GM12878 (cell line): ENCODE data around the gene DNAI7. TPM values are rescaled to one million over a fixed set of nuclear protein-coding genes. Genes with fewer than 3 reads are reported as not detected.

Experiments
- ATAC-seq: fragments of 200-7000 bp; cut with Tn5 transposase; 3 replicates; pipeline ENCODE4 v1.9.1; 2020; ENCODE audit warnings: mild to moderate bottlenecking, moderate library complexity
- BruUV-seq: library from RNA; stranded (reverse); fragments of 400-500 nt; replicated peaks from 2 replicates; lab custom pipeline; 2021; lab: Mats Ljungman, UMichigan
- CTCF ChIA-PET: fragments of 300-600 bp; sonication (Branson Sonifier 250); formaldehyde crosslinking; extraction: SDS; loops from one replicate; lab custom pipeline; 2021; ENCODE audit warnings: inconsistent platforms; lab: Yijun Ruan, JAX
- POLR2A ChIA-PET: fragments of 350-600 bp; formaldehyde crosslinking; extraction: SDS; loops from one replicate; lab custom pipeline; 2021; ENCODE audit warnings: inconsistent platforms; lab: Charles Lee
- RAD21 ChIA-PET: fragments of 300-600 bp; sonication (Branson Sonifier 250); formaldehyde crosslinking; loops from one replicate; lab custom pipeline; 2023; ENCODE audit warnings: antibody characterized with exemption; ENCODE audit not compliant: unreplicated experiment; lab: Charles Lee
- SMC1A ChIA-PET: fragments of 300-600 bp; sonication (Branson Sonifier 250); formaldehyde crosslinking; loops from one replicate; lab custom pipeline; 2023; ENCODE audit not compliant: unreplicated experiment, uncharacterized antibody; lab: Charles Lee
- DNase-seq: peaks from one replicate; pipeline ENCODE4 v3.0.0-alpha.2; 2011; ENCODE audit warnings: low read depth, low spot score
- FAIRE-seq: peaks from 3 replicates; lab custom pipeline; 2011; peaks lifted over from hg19 to GRCh38; lab: Jason Lieb, UNC
- H2AFZ ChIP-seq: 2 replicates; pipeline ENCODE4 v1.6.0; 2011; ENCODE audit warnings: low read depth, low read length, control low read depth; ENCODE audit not compliant: control insufficient read depth
- H3K27ac ChIP-seq: 2 replicates; pipeline ENCODE4 v1.5.1; 2011; ENCODE audit warnings: control low read depth; ENCODE audit not compliant: control insufficient read depth, insufficient read depth
- H3K27me3 ChIP-seq, 2 experiments: replicated peaks in 1 of 2; 2 replicates each; pipeline versions ENCODE4 v1.6.0 to v1.6.1; 2011; ENCODE audit warnings: low read length in 1 of 2; ENCODE audit not compliant: control insufficient read depth in 2 of 2, insufficient read depth in 2 of 2
- H3K36me3 ChIP-seq, 2 experiments: 2 replicates each; pipeline ENCODE4 v1.5.1; 2011; ENCODE audit warnings: low read length in 1 of 2; ENCODE audit not compliant: control insufficient read depth in 2 of 2, insufficient read depth in 2 of 2
- H3K4me1 ChIP-seq: 2 replicates; pipeline ENCODE4 v1.6.1; 2011; ENCODE audit warnings: mild to moderate bottlenecking, low read length, moderate library complexity, mixed read lengths; ENCODE audit not compliant: control insufficient read depth, insufficient read depth
- H3K4me2 ChIP-seq: 2 replicates; pipeline ENCODE4 v1.6.0; 2011; ENCODE audit warnings: control low read depth; ENCODE audit not compliant: control insufficient read depth, insufficient read depth
- H3K4me3 ChIP-seq: fragments of 200-600 bp; sonication (generic); 2 replicates; pipeline ENCODE4 v1.5.1; 2016
- H3K79me2 ChIP-seq: 2 replicates; pipeline ENCODE4 v1.6.0; 2011; ENCODE audit warnings: low read length; ENCODE audit not compliant: control insufficient read depth, insufficient read depth
- H3K9ac ChIP-seq: 2 replicates; pipeline ENCODE4 v1.8.0; 2011; ENCODE audit warnings: low read length, control low read depth, mixed read lengths; ENCODE audit not compliant: control insufficient read depth, insufficient read depth
- H3K9me3 ChIP-seq: replicated peaks from 3 replicates; pipeline ENCODE4 v1.5.1; 2011; ENCODE audit warnings: mild to moderate bottlenecking, low read length; ENCODE audit not compliant: control insufficient read depth, insufficient read depth
- H4K20me1 ChIP-seq: 2 replicates; pipeline ENCODE4 v1.6.0; 2011; ENCODE audit not compliant: control insufficient read depth, insufficient read depth
- CBX3 ChIP-seq: fragments of 200-600 bp; sonication (generic); IDR thresholded peaks from 2 replicates; pipeline ENCODE4 v1.6.1; 2016; ENCODE audit warnings: low read depth, borderline replicate concordance
- CEBPB ChIP-seq, 2 experiments: fragments of 150-350 bp in 1 of 2; IDR thresholded peaks; 2 replicates each; pipeline ENCODE4 v1.6.1; 2012 to 2014; ENCODE audit warnings: low read depth in 2 of 2, low read length in 2 of 2, borderline replicate concordance in 1 of 2, inconsistent platforms in 1 of 2
- FOXM1 ChIP-seq: IDR thresholded peaks from 2 replicates; pipeline ENCODE4 v1.6.1; 2012; ENCODE audit warnings: low read depth, mild to moderate bottlenecking, inconsistent platforms, low read length, moderate library complexity
- HDAC2 ChIP-seq: fragments of 200-600 bp; sonication (generic); IDR thresholded peaks from 2 replicates; pipeline ENCODE4 v1.6.1; 2017
- MTA2 ChIP-seq: fragments of 450-650 bp; IDR thresholded peaks from 2 replicates; pipeline ENCODE4 v1.6.1; 2016; ENCODE audit warnings: low read depth, mild to moderate bottlenecking, moderate library complexity
- NRF1 ChIP-seq: conservative IDR thresholded peaks from 2 replicates; pipeline ENCODE4 v1.6.1; 2011; ENCODE audit warnings: mild to moderate bottlenecking, low read depth, low read length, improper control_type of control experiment
- SIN3A ChIP-seq: IDR thresholded peaks from 2 replicates; pipeline ENCODE4 v1.6.1; 2012; ENCODE audit warnings: low read depth, low read length, improper control_type of control experiment
- TCF12 ChIP-seq: IDR thresholded peaks from 2 replicates; pipeline ENCODE4 v1.6.1; 2011; ENCODE audit warnings: low read depth, mild to moderate bottlenecking, low read length
- ZBTB4 ChIP-seq: fragments of 450-650 bp; formaldehyde crosslinking; IDR thresholded peaks from 2 replicates; pipeline ENCODE4 v1.4.0; 2022; ENCODE audit warnings: mild to moderate bottlenecking, moderate library complexity
- ZSCAN29 ChIP-seq: fragments of 450-650 bp; IDR thresholded peaks from 2 replicates; pipeline ENCODE4 v1.6.1; 2017; ENCODE audit warnings: mild to moderate bottlenecking, moderate library complexity
- WGBS: methylation state at CpG from one replicate; pipeline ENCODE4 v1.1.6; 2016; ENCODE audit warnings: low lambda C conversion rate; ENCODE audit not compliant: insufficient replicate concordance, insufficient coverage; ENCODE audit errors: missing lambda C conversion rate; 5-methylcytosine and 5-hydroxymethylcytosine counted together
- in situ Hi-C: fragments of 300-500 bp; cut with MboI; formaldehyde crosslinking; loops from 9 replicates; pipeline ENCODE4 v1.14.3; 2018; ENCODE audit warnings: mixed read lengths
- intact Hi-C: fragments of 100-400 bp; cut with micrococcal nuclease; formaldehyde crosslinking; loops from one replicate; pipeline ENCODE4 v1.14.2; 2022; ENCODE audit not compliant: unreplicated experiment
- polyA plus RNA-seq, 11 experiments: library from polyadenylated mRNA; depleted of rRNA in 4 of 11; unstranded in 6 of 11; stranded (reverse) in 5 of 11; fragments of >200 nt; fragmentation: Nextera tagmentation in 4 of 11; fragmentation: Illumina TruSeq in 1 of 11; extraction: Ambion mirVana in 4 of 11; extraction: Trizol in 1 of 11; gene quantifications; 1 replicate in 1 of 11; 2 replicates in 10 of 11; pipeline versions ENCODE4 v1.2.1 to v1.2.3, GENCODE V29; 2011 to 2016; ENCODE audit warnings: inconsistent platforms in 2 of 11, missing spikeins in 2 of 11, low read depth in 1 of 11
- total RNA-seq, 4 experiments: library from RNA; depleted of rRNA in 3 of 4; stranded (reverse); fragments of >200 nt in 3 of 4; fragmentation: Illumina TruSeq in 1 of 4; extraction: Trizol in 1 of 4; gene quantifications; 2 replicates each; pipeline versions ENCODE4 v1.2.1 to v1.2.3, GENCODE V29; 2013 to 2021
- TF ChIP-seq, protein P1 (sequence below): fragments of 450-650 bp; formaldehyde crosslinking; IDR thresholded peaks from 2 replicates; pipeline ENCODE4 v1.5.0; 2022; ENCODE audit warnings: mild to moderate bottlenecking, missing genetic modification characterization
- TF ChIP-seq, protein P2 (sequence below): fragments of 450-650 bp; IDR thresholded peaks from 2 replicates; pipeline ENCODE4 v1.6.1; 2018; ENCODE audit warnings: mild to moderate bottlenecking, low read depth, moderate library complexity; ENCODE audit not compliant: partially characterized antibody

Gene DNAI7
- total and polyA plus RNA-seq, 10 of the 15 experiments (the other 5 are each of a cell fraction or from before 2014, with no cell fraction given) = 0.05 to 0.48 (median 0.13) TPM; not detected in 4

DNA sequence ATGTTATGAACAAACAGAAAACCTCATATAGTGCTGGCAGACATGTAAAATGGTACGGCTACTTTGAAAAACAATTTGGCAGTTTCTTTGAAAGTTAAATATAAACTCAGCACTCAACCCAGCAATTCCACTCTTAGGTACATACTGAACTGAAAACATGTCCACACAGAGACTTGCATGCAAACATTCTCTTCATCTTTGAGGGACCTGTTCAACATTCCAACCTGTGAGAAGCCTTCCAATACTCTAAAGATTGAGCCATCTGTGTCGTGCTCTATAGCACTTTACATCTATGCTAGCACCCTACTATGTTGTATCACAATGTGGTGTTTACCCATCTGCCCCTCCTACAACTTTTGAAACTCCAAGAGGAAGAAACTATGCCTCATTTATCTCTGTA, 79.3 kb downstream of the DNAI7 start (continued):
- TF ChIP-seq, protein P1, sequence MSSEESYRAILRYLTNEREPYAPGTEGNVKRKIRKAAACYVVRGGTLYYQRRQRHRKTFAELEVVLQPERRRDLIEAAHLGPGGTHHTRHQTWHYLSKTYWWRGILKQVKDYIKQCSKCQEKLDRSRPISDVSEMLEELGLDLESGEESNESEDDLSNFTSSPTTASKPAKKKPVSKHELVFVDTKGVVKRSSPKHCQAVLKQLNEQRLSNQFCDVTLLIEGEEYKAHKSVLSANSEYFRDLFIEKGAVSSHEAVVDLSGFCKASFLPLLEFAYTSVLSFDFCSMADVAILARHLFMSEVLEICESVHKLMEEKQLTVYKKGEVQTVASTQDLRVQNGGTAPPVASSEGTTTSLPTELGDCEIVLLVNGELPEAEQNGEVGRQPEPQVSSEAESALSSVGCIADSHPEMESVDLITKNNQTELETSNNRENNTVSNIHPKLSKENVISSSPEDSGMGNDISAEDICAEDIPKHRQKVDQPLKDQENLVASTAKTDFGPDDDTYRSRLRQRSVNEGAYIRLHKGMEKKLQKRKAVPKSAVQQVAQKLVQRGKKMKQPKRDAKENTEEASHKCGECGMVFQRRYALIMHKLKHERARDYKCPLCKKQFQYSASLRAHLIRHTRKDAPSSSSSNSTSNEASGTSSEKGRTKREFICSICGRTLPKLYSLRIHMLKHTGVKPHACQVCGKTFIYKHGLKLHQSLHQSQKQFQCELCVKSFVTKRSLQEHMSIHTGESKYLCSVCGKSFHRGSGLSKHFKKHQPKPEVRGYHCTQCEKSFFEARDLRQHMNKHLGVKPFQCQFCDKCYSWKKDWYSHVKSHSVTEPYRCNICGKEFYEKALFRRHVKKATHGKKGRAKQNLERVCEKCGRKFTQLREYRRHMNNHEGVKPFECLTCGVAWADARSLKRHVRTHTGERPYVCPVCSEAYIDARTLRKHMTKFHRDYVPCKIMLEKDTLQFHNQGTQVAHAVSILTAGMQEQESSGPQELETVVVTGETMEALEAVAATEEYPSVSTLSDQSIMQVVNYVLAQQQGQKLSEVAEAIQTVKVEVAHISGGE = no peak
- TF ChIP-seq CEBPB (IDR thresholded peaks at IDR 0.05; ENCODE audit: borderline replicate concordance in 1 of 2, low read depth in 2 of 2, low read length in 2 of 2) = no peak
- no peak for TF ChIP-seq ZSCAN29
- TF ChIP-seq ZBTB4 (CRISPR knock-in tag) = no peak
- TF ChIP-seq CBX3 = no peak

- H3K36me3 ChIP-seq = peaks cover 0 to 6% of the 10 kb centered on the region in 2 experiments; a peak in 2 of 4 replicates
- H3K27ac ChIP-seq = no peak overlapping the region
- no peaks in the 10 kb centered on the region for H3K27me3 ChIP-seq
- in situ Hi-C loops (no loop called here), intact Hi-C loops (no loop called here)
- ChIA-PET RAD21 (no interaction called here), CTCF (interaction anchor here (0.7 to 1.6 kb wide), 2 partner anchors 25 to 122 kb away, joined by 3 to 8 read pairs; no protein-coding TSS in a partner anchor), SMC1A (no interaction called here), POLR2A (no interaction called here)
- WGBS = 50% methylated on average over 1 of the region's 3 CpGs
- no peak for FAIRE-seq
- no peaks in the 10 kb centered on the region for H3K79me2 ChIP-seq
- BruUV-seq = no TSS peak
- H2AFZ ChIP-seq = no peak overlapping the region
- no peak for DNase-seq
- H3K4me2 ChIP-seq = no peak overlapping the region
- H3K9me3 ChIP-seq = no peaks in the 10 kb centered on the region
- no peak overlapping the region for H3K4me3 ChIP-seq
- no peak overlapping the region for H3K9ac ChIP-seq
- no peaks in the 10 kb centered on the region for H3K4me1 ChIP-seq
- H4K20me1 ChIP-seq = no peaks in the 10 kb centered on the region
- ATAC-seq = no peak
- TF ChIP-seq ZSCAN29 = no peak
- no peak for TF ChIP-seq TCF12
- no peak for TF ChIP-seq MTA2
- TF ChIP-seq HDAC2 = no peak
- no peak for TF ChIP-seq FOXM1
- TF ChIP-seq SIN3A = no peak
- TF ChIP-seq NRF1 = no peak
- TF ChIP-seq, protein P2, sequence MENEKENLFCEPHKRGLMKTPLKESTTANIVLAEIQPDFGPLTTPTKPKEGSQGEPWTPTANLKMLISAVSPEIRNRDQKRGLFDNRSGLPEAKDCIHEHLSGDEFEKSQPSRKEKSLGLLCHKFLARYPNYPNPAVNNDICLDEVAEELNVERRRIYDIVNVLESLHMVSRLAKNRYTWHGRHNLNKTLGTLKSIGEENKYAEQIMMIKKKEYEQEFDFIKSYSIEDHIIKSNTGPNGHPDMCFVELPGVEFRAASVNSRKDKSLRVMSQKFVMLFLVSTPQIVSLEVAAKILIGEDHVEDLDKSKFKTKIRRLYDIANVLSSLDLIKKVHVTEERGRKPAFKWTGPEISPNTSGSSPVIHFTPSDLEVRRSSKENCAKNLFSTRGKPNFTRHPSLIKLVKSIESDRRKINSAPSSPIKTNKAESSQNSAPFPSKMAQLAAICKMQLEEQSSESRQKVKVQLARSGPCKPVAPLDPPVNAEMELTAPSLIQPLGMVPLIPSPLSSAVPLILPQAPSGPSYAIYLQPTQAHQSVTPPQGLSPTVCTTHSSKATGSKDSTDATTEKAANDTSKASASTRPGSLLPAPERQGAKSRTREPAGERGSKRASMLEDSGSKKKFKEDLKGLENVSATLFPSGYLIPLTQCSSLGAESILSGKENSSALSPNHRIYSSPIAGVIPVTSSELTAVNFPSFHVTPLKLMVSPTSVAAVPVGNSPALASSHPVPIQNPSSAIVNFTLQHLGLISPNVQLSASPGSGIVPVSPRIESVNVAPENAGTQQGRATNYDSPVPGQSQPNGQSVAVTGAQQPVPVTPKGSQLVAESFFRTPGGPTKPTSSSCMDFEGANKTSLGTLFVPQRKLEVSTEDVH = no peak
Measured at GRCh38 chr12:25113651-25114050, 81.3 kb downstream of the DNAI7 start.
